SJSA1 (cell line): ENCODE data around the gene RNGTT. TPM values are rescaled to one million over a fixed set of nuclear protein-coding genes. Genes with fewer than 3 reads are reported as not detected.
A peak's percentile ranks its signal among the peaks of the same experiment; 100 is the strongest.

Experiments
- DNase-seq, 2 experiments: peaks; one replicate each; pipeline ENCODE4 v3.0.0-alpha.2; 2015 to 2020; ENCODE audit warnings: low spot score in 2 of 2, low read depth in 1 of 2
- H3K27ac ChIP-seq: fragments of 250-450 bp; sonication (Bioruptor Pico); 2 replicates; pipeline ENCODE4 v1.5.1; 2020; ENCODE audit warnings: mild to moderate bottlenecking, moderate library complexity
- H3K27me3 ChIP-seq: fragments of 250-450 bp; sonication (Bioruptor Pico); replicated peaks from 2 replicates; pipeline ENCODE4 v1.5.1; 2020; ENCODE audit warnings: mild to moderate bottlenecking, moderate library complexity
- H3K36me3 ChIP-seq: fragments of 250-450 bp; sonication (Bioruptor Pico); 2 replicates; pipeline ENCODE4 v1.5.1; 2020; ENCODE audit warnings: mild to moderate bottlenecking
- H3K4me1 ChIP-seq: fragments of 250-450 bp; sonication (Bioruptor Pico); replicated peaks from 2 replicates; pipeline ENCODE4 v1.6.1; 2021; ENCODE audit warnings: mild to moderate bottlenecking
- H3K4me3 ChIP-seq: fragments of 250-450 bp; sonication (Bioruptor Pico); 2 replicates; pipeline ENCODE4 v1.5.1; 2020; ENCODE audit warnings: mild to moderate bottlenecking
- H3K9me3 ChIP-seq: fragments of 250-450 bp; sonication (Bioruptor Pico); replicated peaks from 2 replicates; pipeline ENCODE4 v1.5.1; 2020; ENCODE audit warnings: mild to moderate bottlenecking
- total RNA-seq: library from RNA; depleted of rRNA; stranded (reverse); fragments of >200 nt; shearing (Covaris generic); gene quantifications from 2 replicates; pipeline ENCODE4 v1.2.3, GENCODE V29; 2014

The RNGTT gene
- total RNA-seq, 1 experiment from 2014 or later: 40.6 TPM

- Histone ChIP-seq H3K4me1 (no peaks in the 10 kb centered on the region), H3K4me3 (no peak overlapping the region), H3K27me3 (no peaks in the 10 kb centered on the region), H3K27ac (no peak overlapping the region), H3K9me3 (no peaks in the 10 kb centered on the region; the same call in 1 of the 2 replicates), H3K36me3 (no peaks in the 10 kb centered on the region)
- DNase-seq: no peak
These were observed 363.8 kb downstream of the RNGTT start for GRCh38 chr6:88599571-88599970.

GRCh38 chr6:88596801-88597200, 366.6 kb downstream of the RNGTT start:
- Histone ChIP-seq H3K36me3 (no peaks in the 10 kb centered on the region), H3K4me3 (no peak overlapping the region), H3K27ac (no peak overlapping the region), H3K9me3 (no peaks in the 10 kb centered on the region; the same call in 1 of the 2 replicates), H3K4me1 (no peaks in the 10 kb centered on the region), H3K27me3 (no peaks in the 10 kb centered on the region)
- DNase-seq: no peak

GRCh38 chr6:88588938-88589337, 374.5 kb downstream of the RNGTT start:
- Histone ChIP-seq H3K27ac (no peak overlapping the region), H3K4me3 (no peak overlapping the region), H3K9me3 (no peaks in the 10 kb centered on the region), H3K36me3 (no peaks in the 10 kb centered on the region), H3K27me3 (no peaks in the 10 kb centered on the region), H3K4me1 (no peaks in the 10 kb centered on the region)
- DNase-seq: no peak

GRCh38 chr6:88587150-88587520, 376.3 kb downstream of the RNGTT start:
- H3K27me3 ChIP-seq: no peaks in the 10 kb centered on the region
- H3K9me3 ChIP-seq: no peaks in the 10 kb centered on the region
- H3K36me3 ChIP-seq: no peaks in the 10 kb centered on the region
- no peak for DNase-seq
- no peak overlapping the region for H3K4me3 ChIP-seq
- H3K4me1 ChIP-seq: no peaks in the 10 kb centered on the region
- H3K27ac ChIP-seq: no peak overlapping the region

GRCh38 chr6:88586371-88587149, 376.9 kb downstream of the RNGTT start:
- Histone ChIP-seq H3K4me1 (no peaks in the 10 kb centered on the region), H3K4me3 (no peak overlapping the region), H3K27ac (no peak overlapping the region), H3K36me3 (no peaks in the 10 kb centered on the region), H3K9me3 (no peaks in the 10 kb centered on the region), H3K27me3 (no peaks in the 10 kb centered on the region)
- peak in 1 of 2 experiments; percentile 22 for DNase-seq

GRCh38 chr6:88585276-88585692, 378.1 kb downstream of the RNGTT start:
- Histone ChIP-seq H3K27me3 (0 out of 2 replicates have a peak, but pooled peaks cover 3% of the 10 kb centered on the region), H3K4me3 (no peak overlapping the region), H3K27ac (no peak overlapping the region), H3K9me3 (no peaks in the 10 kb centered on the region), H3K4me1 (no peaks in the 10 kb centered on the region), H3K36me3 (no peaks in the 10 kb centered on the region)
- no peak for DNase-seq

- Histone ChIP-seq H3K27ac (no peak overlapping the region), H3K27me3 (0 out of 2 replicates have a peak, but pooled peaks cover 3% of the 10 kb centered on the region), H3K36me3 (no peaks in the 10 kb centered on the region), H3K4me3 (no peak overlapping the region), H3K9me3 (no peaks in the 10 kb centered on the region), H3K4me1 (no peaks in the 10 kb centered on the region)
- DNase-seq: no peak
These were observed 378.7 kb downstream of the RNGTT start for GRCh38 chr6:88584581-88585275.

- H3K4me1 ChIP-seq: no peaks in the 10 kb centered on the region
- H3K4me3 ChIP-seq: no peak overlapping the region
- H3K27me3 ChIP-seq: 0 out of 2 replicates have a peak, but pooled peaks cover 5% of the 10 kb centered on the region
- H3K27ac ChIP-seq: no peak overlapping the region
- no peaks in the 10 kb centered on the region for H3K9me3 ChIP-seq
- DNase-seq: no peak
- H3K36me3 ChIP-seq: no peaks in the 10 kb centered on the region
These were observed 386.0 kb downstream of the RNGTT start for GRCh38 chr6:88577461-88577860.

GRCh38 chr6:88575536-88575935, 387.9 kb downstream of the RNGTT start:
- Histone ChIP-seq H3K4me1 (no peaks in the 10 kb centered on the region), H3K27ac (no peak overlapping the region), H3K36me3 (no peaks in the 10 kb centered on the region), H3K27me3 (0 out of 2 replicates have a peak, but pooled peaks cover 3% of the 10 kb centered on the region), H3K4me3 (no peak overlapping the region), H3K9me3 (no peaks in the 10 kb centered on the region)
- no peak for DNase-seq

- Histone ChIP-seq H3K36me3 (no peaks in the 10 kb centered on the region), H3K4me1 (no peaks in the 10 kb centered on the region), H3K27me3 (0 out of 2 replicates have a peak, but pooled peaks cover 2% of the 10 kb centered on the region), H3K27ac (no peak overlapping the region), H3K4me3 (no peak overlapping the region), H3K9me3 (no peaks in the 10 kb centered on the region)
- DNase-seq: no peak
These were observed 388.8 kb downstream of the RNGTT start for GRCh38 chr6:88574651-88575050.

GRCh38 chr6:88574031-88574430, 389.4 kb downstream of the RNGTT start:
- 0 out of 2 replicates have a peak, but pooled peaks cover 1% of the 10 kb centered on the region for H3K27me3 ChIP-seq
- H3K9me3 ChIP-seq: no peaks in the 10 kb centered on the region
- no peak overlapping the region for H3K27ac ChIP-seq
- no peaks in the 10 kb centered on the region for H3K36me3 ChIP-seq
- no peak overlapping the region for H3K4me3 ChIP-seq
- no peaks in the 10 kb centered on the region for H3K4me1 ChIP-seq
- no peak for DNase-seq

GRCh38 chr6:88573561-88573960, 389.9 kb downstream of the RNGTT start:
- no peaks in the 10 kb centered on the region for H3K36me3 ChIP-seq
- no peak overlapping the region for H3K4me3 ChIP-seq
- H3K27me3 ChIP-seq: no peaks in the 10 kb centered on the region
- DNase-seq: no peak
- H3K27ac ChIP-seq: no peak overlapping the region
- no peaks in the 10 kb centered on the region for H3K4me1 ChIP-seq
- no peaks in the 10 kb centered on the region for H3K9me3 ChIP-seq

- Histone ChIP-seq H3K9me3 (no peaks in the 10 kb centered on the region), H3K4me3 (no peak overlapping the region), H3K36me3 (no peaks in the 10 kb centered on the region), H3K27me3 (no peaks in the 10 kb centered on the region), H3K4me1 (no peaks in the 10 kb centered on the region), H3K27ac (no peak overlapping the region)
- no peak for DNase-seq
These were observed 390.8 kb downstream of the RNGTT start for GRCh38 chr6:88572449-88573139.

GRCh38 chr6:88569959-88570358, 393.5 kb downstream of the RNGTT start:
- no peak overlapping the region for H3K4me3 ChIP-seq
- H3K4me1 ChIP-seq: no peaks in the 10 kb centered on the region
- no peaks in the 10 kb centered on the region for H3K36me3 ChIP-seq
- no peaks in the 10 kb centered on the region for H3K27me3 ChIP-seq
- no peak for DNase-seq
- no peak overlapping the region for H3K27ac ChIP-seq
- H3K9me3 ChIP-seq: no peaks in the 10 kb centered on the region
